NCI-H2107 treated with DMSO at 0.1 percent for 48 hours (cell line): ENCODE data around the gene TMEM126A.
A peak's percentile ranks its signal among the peaks of the same experiment; 100 is the strongest.
"Not testable (repeated sequence)": the region's sequence is repeated elsewhere in the genome, so short reads cannot be mapped to it uniquely, and the experiment has no call there.

Experiments used
- DNase-seq: peaks from one replicate; lab custom pipeline; 2025; ENCODE audit not compliant: unreplicated experiment; lab: John Stamatoyannopoulos, UW

The TMEM126A gene

DNA sequence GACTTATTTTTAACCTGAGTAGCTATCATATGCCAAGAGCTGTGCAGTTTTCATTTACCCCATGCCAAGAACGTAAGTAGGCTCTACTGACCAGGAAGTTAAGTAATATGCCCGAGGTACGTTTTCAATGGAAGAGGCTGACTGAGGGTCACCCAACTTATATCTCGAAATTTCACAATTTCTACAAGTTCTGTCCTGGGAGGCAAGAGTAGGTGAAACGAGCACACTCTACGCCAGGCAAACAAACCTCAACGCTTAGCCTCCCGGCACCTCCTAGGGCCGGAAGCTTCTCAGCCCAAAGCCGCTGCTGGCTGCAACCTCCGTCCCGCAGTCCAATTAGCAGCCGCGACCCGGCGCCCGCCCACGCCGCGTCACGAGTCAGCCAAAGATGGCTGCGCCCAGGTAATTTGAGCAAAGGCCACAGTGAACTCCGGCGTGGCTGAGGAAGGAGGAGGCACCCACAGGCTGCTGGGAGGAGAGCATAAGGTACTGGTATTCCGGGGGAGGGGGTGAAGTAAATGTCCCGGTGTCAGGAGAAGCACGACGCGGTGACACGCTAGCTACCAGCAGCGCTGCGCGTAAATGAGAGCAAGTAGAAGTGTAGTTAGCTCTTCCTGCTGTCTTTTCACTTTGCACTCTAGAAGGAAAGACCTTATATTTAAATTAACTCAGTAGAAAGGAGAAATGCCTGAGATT lies at the start of gene TMEM126A:
Gene TMEM126A (plus strand): TSS at position 364 of the 696 bp plus-strand sequence. CDS start 2,289 bp downstream, outside the sequence.
- DNase-seq = peak; percentile 88

DNA sequence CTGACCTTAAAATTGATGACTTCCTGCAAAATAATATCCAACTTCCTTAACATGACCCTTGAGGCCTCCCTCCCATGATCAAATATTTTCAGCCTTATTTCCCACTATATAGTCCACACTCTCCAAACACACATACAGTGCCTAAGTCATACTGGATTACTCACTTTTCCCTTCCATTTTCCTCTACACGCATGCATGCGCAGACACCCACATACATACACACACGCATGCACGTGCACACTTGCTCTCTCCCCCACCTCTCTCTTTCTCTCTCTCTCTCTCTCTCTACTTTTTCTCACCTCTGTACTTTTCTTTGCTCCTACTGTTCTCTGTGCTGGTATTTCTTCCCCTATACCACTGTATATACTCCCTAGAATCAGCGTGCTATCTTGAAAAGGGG lies 48.7 kb upstream of the TMEM126A start:
- DNase-seq = no peak

DNA sequence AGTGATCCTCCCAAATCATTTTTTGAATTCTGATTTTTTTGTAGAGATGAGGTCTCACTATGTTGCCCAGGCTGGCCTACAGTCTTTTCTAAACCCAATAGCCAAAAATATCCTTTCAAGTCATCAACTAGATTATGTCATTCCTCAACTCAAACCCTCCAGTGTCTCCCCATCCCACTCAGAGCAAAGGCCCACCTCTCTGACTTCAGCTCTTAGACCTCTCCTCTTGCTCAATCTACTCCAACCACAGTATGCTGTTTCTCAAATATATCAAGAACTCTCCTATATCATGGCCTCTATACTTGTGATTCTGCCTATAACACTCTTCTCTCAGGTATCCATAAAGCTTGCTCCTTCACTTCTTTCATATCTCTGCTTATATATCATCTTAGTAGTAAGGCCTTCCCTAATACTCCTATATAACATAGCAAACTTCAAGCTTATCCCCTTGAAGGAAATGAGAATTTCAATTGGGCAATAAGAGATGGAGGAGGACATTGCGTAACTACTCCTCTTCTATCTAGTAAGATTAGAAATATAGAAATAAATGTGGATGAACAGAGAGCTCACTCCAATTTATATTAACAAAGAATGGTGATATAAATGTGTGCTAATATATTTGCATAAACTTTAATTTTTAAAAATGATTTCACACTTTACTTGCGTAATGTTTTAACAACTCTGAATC lies 45.1 kb upstream of the TMEM126A start:
- no peak for DNase-seq

DNA sequence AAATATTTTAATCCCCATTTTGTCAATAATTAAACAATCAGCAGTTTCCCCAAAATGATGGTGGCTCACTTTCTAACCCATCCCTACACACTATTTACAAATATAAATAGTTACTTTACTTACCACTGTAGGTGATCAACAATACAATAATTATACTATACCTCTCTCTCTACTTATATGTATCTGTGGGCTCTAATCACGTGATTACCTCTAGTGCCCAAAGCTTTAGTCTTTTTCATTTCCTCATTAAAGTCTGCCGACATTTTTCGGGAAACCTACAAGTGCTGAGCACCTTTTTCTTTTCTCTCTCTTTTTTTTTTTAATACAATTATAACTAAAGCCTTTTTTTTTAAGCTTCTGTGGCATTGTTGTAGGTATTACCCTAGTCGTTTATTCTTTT lies 44.5 kb upstream of the TMEM126A start:
- no peak for DNase-seq

DNA sequence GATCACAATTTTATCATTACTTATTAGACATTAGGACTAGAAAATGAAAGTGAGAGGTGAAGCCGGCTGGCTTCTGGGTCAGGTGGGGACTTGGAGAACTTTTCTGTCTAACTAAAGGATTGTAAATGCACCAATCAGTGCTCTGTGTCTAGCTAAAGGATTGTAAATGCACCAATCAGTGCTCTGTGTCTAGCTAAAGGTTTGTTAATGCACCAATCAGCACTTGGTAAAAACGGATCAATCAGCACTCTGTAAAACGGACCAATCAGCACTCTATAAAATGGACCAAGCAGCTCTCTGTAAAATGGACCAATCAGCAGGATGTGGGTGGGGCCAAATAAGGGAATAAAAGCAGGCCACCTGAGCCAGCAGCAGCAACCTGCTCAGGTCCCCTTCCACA lies 41.5 kb upstream of the TMEM126A start:
- not testable (repeated sequence) for DNase-seq

DNA sequence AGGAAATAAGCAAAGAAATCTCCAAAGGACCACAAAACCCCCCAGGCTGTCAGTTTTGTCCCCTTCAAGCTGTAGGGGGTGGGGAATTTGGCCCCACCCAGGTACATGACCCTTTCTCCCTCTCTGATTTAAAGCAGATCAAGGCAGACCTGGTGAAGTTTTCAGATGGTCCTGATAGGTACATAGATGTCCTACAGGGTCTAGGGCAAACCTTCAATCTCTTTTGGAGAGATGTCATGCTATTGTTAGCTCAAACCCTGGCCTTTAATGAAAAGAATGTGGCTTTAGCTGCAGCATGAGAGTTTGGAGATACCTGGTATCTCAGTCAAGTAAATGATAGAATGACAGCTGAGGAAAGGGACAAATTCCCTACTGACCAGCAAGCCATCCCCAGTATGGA lies 39.1 kb upstream of the TMEM126A start:
- DNase-seq = not testable (repeated sequence)

DNA sequence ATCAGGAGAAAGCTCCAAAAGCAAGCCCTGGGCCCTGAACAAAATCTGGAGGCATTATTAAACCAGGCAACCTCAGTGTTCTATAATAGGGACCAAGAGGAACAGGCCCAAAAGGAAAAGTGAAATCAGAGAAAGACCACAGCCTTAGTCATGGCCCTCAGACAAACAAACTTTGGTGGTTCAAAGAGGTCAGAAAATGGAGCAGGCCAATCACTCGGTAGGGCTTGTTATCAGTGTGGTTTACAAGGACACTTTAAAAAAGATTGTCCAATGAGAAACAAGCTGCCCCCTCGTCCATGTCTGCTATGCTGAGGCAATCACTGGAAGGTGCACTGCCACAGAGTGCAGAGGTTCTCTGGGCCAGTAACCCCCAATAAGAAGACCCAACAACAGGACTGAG lies 38.5 kb upstream of the TMEM126A start:
- not testable (repeated sequence) for DNase-seq

DNA sequence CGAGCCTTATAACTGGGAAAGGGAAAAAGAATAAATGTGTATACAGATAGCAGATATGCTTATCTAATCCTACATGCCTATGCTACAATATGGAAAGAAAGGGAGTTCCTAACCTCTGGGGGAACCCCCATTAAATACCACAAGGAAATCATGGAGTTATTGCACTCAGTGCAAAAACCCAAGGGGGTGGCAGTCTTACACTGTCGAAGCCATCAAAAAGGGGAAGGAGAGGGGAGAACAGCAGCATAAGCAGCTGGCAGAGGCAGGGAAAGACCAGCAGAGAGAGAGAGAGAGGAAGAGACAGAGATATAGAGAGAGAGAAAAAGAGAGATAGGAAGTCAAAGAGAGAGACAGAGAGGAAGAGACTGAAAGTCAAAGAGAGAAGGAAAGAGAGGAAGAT lies 36.1 kb upstream of the TMEM126A start:
- DNase-seq = not testable (repeated sequence)

DNA sequence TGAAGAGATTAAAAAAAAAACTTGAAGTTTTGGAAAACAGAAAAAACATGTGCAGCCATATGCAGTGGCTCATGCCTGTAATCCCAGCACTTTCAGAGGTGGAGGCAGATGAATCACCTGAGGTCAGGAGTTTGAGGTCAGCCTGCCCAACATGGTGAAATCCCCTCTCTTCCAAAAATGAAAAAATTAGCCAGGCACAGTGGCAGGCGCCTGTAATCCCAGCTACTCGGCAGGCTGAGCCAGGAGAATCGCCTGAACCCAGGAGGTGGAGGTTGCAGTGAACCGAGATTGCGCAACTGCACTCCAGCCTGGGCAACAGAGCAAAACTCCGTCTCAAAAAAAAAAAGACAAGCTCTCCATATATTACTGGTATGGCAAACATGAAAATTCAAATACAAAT lies 28.3 kb upstream of the TMEM126A start:
- no peak for DNase-seq

DNA sequence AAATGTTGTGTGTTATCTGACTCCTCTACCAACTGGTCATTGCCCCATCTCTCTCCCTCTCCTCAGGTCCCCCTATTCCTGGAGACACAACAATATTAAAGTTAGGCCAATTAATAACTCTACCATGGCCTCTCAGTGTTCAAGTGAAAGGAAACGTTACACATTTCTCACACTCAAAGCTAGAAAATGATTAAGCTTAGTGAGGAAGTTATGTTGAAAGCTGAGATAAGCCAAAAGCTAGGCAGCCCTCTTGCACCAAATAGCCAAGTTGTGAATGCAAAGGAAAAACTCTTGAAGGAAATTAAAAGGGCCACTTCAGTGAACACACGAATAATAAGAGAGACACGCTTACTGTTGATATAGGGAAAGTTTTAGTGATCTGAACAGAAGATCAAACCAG lies 27.5 kb upstream of the TMEM126A start:
- DNase-seq = no peak

DNA sequence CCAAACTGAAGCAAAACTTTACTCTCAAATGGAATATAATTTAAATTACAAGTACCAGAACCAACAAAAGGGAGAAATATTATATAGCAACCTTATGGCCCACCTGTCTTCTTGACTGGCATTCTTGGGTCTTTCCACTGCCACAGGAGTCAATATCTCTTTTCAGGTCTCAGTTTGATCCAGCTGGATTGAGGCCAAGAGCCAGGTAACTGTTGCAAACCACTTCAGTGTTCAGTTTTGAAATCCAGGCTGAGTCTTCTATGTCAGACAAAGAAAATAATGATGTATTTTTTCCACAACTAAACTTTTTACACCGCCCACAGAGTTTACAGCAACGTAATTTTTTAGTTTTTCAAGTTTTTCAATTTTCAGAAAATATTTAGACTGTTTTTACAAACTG lies 21.3 kb upstream of the TMEM126A start:
- DNase-seq = peak; percentile 17

DNA sequence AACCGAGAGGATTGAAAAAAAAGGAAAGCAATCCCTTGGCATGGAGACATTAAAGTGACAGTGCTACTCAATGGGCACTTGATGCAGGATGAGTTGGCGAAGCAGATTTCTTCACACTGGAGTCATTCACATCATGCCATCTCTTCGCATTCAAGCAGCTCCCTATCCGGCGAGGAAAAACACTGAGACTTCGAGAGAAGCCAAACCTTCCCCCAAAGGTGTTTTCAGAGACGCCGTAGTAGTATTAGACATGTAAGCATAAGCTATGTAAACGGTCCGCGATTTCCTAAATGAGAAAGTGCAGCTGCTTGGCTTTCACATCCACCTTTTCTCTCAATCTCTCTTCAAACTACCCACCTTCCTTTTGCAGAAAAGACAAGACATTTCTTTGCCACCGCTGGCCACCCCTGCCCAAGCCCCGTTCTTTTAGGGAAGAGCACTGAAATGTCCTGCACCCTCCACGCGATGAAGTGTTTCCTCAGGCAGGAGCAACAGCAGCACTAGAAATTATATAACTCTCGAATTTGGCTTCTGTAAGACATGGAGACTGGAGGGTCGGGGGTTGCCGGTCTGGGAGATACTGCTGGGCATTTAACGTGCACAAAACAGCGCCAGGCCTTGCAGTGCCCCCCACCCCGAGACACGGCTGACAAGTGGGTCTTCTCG lies 20.3 kb upstream of the TMEM126A start, which contains the start of gene DLG2:
Gene DLG2 (minus strand): TSS at position 13 of the 666 bp plus-strand sequence.
- DNase-seq = no peak

DNA sequence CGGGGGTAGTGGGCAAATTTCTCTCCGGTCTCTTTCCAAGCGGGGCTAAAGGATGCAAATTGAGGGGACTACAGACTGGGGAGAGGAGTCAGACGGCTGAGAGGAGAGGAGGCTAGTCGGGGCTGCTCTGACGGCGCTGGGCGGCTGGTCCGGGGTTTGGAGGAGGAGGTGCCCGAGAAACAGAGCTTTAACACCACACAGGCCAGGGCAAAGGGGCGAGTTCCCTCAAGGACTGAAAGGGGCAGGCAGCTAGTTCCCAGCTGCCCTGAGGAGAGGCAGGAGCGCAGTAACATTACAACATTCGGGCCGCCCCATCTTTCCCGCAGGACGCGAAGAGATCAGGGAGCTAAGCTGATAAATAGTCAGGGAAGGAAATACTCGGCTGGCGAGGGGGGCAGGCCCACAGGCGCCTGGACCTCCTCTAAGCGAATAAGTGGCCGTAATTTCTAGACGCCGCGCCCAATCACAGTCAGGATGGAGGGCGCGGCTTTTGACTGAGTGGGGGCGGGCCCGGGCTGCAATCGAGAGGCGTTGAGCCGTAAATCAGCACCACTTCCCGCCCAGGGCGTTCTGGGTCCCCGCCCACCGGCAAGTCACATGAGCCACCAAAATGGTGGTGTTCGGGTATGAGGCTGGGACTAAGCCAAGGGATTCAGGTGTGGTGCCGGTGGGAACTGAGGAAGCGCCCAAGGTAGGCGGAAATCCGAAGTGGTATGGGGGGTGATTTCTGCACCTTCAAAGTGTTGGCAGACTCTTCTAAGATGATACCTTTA lies 19.6 kb upstream of the TMEM126A start, which contains the start of gene TMEM126B:
Gene TMEM126B (plus strand): TSS at position 596 of the 773 bp plus-strand sequence. CDS start 15 bp downstream, at position 611.
- DNase-seq = peak; percentile 95

DNA sequence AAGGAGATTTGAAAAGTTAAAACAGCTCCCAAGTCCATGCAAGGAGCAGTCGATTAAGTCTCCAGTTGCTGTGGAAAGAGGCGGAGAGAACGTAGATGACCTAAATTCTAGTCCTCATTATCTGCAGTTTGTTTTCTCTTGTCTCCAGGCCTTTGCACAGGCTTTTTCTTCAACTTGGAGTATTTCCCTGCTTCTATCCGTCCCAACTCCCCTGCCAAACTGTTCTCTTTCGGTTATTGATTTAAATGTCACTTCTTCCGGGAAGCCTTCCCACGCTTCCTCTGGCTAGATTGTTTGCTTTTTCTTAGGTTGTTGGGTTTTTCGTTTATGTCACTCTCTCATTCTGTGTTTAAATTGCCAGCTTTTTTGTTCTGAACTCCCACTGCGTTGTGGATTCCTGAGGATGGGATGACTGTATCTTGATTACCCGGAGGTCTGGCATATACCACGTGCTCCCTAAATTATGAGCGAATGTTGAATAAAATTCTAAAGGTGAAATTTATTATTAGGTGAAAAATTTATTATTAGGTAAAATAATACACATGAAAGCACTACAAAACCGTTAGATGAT lies 18.9 kb upstream of the TMEM126A start:
- DNase-seq = no peak

DNA sequence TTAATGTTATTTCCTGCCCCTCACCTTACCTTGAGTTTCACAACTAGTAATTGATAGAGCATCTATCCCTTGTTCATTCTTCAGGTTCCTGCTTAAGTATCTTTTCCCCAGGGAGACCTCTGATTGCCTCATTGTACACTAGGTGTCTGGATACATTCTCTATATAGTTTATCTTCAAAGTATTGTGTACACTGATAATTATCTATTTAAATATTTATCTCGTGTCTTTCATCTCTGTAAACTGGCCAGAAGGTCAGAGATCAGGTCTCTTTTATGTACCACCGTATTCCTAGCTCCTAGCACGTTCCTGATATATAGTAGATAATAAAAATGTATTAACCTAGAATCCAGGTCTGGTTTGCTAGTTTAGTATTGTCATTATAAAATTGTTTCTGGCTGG lies 13.0 kb upstream of the TMEM126A start:
- DNase-seq = no peak

DNA sequence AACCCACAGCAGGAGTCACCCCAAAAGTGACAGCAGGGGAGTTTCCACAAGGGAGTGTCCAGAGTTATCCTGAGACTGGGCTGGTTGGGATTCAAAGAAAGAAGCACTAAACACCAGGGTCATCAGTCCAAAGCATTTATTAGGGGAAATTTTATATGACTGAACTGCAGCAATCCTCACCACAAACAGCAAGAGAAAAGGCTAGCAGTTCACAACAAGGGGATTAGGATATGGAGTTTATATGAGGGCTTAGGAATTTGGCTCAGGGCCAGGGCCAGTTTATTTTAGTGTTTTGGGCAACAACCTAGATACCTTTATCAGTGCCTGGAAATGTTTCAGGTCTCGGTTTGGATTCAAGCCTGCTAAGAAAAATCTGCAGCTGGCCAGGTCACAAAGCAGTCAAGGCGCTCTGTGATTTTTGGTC lies 4.6 kb upstream of the TMEM126A start:
- no peak for DNase-seq

DNA sequence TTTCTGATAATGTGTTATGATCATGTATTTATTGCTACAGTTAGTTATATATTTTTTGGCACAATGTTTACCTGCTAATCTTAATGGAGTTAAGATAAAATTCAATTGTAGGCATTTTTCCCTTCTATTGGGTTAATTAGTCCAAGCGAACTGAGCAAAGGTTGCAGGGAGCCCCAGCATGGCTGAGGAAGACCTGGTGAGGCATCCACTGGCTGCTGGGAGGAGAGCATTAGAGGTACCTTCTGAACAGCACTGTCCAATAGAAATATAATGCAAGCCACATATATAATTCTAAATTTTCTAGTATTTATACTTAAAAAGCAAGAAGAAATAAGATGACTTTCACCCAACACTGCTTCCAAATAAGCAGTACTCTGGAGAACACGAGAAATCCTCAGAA lies 689 bp upstream of the TMEM126A start:
- no peak for DNase-seq

DNA sequence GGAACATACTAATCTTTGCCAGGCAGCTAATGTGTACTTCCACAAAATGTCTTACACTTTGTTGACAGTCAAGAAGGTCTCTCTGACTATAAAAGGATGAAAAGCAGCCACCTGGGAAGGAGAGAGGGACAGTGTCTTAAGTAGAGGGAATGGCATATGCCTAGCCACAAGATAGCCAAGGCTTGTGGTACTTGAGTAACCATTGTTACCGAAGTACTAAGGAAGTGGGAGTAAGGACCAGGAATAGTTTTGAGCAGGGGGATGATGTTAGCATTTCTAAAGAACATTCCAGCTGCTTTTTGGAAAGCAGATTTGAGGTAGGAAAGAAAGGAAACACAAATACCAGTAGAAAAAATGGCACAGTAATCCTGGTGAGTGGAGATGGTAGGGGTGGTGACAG lies 3.4 kb downstream of the TMEM126A start:
- no peak for DNase-seq

DNA sequence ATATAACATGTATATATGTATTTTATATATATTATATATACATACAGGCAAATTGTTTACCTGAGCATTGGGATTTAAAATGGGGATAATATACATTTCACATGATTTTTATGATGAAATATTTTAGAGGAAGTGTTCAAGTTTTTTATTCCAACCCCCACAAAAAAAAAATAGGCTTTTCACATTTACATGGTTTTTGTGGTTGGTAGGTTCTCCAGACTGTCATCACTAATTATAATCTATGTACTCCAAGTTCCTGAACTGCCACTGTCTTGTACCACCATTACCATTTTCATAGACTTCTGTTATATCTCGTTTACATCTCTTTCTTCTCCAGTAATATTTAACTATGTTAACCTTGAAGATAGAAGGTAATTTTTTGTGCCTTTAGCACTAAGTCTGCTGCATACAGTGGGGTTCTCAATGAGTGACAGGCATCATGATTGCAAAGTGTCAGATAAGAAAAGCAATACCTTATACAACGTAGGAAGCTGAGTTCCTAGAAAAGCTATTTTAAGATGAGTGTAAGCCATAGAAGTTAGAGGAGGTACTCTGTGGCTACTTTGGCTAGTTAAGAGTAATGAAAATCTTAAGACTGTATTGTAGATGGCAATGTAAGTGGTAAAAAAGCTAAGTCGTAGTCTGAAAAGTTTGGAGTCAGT lies 5.2 kb downstream of the TMEM126A start:
- no peak for DNase-seq

DNA sequence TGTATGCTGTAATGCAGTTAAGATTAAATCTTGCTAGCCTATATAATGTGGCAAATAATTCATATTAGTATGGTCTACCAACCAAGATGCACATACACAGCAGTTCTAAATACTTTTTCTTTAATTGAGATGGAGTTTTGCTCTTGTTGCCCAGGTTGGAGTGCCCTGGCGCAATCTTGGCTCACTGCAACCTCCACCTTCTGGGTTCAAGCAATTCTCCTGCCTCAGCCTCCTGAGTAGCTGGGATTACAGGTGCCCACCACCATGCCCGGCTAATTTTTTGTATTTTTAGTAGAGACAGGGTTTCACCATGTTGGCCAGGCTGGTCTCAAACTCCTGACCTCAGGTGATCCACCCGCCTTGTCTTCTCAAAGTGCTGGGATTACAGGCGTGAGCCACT lies 6.6 kb downstream of the TMEM126A start:
- DNase-seq = not testable (repeated sequence)
